ENCODE results near the gene CPLX3. TPM values are rescaled to one million over a fixed set of nuclear protein-coding genes. Genes with fewer than 3 reads are reported as not detected.
A peak's percentile ranks its signal among the peaks of the same experiment; 100 is the strongest.

CPLX3 gene
- total RNA-seq, 1 donor from 2014 or later, result 0.32 TPM

DNA sequence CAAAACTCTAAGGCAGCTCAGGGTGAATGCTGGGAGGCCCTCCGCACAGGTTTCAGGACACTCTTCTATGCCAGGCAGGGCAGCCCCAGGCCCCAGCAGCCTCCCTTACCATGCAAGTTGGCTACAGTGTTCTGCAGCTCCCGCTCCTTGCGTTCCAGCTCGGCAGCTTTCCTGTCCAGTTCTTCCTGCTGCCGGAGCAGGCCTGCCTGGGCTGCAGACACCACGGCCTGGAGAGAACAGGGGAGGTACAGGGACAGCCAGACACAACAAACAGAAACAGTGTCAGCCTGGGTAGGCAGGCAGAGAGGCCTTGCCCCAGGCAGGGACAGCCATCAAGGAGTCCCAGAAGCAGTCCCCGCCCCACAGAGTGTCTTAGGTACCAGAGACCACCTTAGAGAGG, 25.5 kb downstream of the CPLX3 start:
- peaks cover 3% of the 10 kb centered on the region for H3K4me1 Mint-ChIP-seq (ENCODE audit: low read depth, unreplicated experiment)

DNA sequence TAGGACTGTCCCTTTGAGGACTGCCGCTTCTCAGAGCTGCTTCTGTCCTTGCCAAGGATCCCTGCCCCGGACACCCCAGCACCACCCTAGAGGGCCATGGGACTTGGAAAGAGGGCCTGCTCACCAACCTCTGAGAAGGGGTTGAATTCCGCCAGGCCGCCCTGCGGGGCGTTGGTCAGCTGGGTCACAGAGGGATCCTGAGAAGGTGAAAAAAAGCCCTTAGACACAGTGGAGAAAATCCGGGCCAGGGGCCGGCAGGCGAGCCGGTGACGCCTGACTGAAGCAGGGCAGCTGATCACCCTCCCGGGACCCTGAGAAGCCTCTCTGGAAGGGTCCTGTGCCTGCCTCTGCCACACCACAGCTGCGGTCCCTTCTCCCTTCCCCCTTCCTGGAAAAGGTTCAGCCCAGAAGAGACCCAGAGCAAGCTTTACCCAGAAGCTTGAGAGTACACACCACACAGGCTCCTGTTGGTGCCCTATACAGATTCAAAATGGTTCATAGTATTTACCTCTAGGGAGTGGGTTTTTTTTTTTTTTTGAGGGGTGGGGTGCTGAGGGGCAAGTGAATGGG, 28.1 kb downstream of the CPLX3 start:
- peaks cover 3% of the 10 kb centered on the region for H3K4me1 Mint-ChIP-seq (ENCODE audit: low read depth, unreplicated experiment)

More for the DNA sequence above, 25.5 kb downstream of the CPLX3 start:
- TF ChIP-seq, protein P1, sequence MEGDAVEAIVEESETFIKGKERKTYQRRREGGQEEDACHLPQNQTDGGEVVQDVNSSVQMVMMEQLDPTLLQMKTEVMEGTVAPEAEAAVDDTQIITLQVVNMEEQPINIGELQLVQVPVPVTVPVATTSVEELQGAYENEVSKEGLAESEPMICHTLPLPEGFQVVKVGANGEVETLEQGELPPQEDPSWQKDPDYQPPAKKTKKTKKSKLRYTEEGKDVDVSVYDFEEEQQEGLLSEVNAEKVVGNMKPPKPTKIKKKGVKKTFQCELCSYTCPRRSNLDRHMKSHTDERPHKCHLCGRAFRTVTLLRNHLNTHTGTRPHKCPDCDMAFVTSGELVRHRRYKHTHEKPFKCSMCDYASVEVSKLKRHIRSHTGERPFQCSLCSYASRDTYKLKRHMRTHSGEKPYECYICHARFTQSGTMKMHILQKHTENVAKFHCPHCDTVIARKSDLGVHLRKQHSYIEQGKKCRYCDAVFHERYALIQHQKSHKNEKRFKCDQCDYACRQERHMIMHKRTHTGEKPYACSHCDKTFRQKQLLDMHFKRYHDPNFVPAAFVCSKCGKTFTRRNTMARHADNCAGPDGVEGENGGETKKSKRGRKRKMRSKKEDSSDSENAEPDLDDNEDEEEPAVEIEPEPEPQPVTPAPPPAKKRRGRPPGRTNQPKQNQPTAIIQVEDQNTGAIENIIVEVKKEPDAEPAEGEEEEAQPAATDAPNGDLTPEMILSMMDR (IDR thresholded peaks at IDR 0.05; ENCODE audit: partially characterized antibody, unreplicated experiment), result no peak
- H3K4me3 Mint-ChIP-seq (ENCODE audit: unreplicated experiment), result no peak overlapping the region
- no peak overlapping the region for H3K27ac Mint-ChIP-seq (ENCODE audit: unreplicated experiment)
- H3K9me3 Mint-ChIP-seq (ENCODE audit: unreplicated experiment), result peaks cover 1% of the 10 kb centered on the region
- no peak for DNase-seq
- H3K36me3 Mint-ChIP-seq (ENCODE audit: unreplicated experiment), result no peaks in the 10 kb centered on the region
- H3K27me3 Mint-ChIP-seq (ENCODE audit: unreplicated experiment), result peaks cover 7% of the 10 kb centered on the region

DNA sequence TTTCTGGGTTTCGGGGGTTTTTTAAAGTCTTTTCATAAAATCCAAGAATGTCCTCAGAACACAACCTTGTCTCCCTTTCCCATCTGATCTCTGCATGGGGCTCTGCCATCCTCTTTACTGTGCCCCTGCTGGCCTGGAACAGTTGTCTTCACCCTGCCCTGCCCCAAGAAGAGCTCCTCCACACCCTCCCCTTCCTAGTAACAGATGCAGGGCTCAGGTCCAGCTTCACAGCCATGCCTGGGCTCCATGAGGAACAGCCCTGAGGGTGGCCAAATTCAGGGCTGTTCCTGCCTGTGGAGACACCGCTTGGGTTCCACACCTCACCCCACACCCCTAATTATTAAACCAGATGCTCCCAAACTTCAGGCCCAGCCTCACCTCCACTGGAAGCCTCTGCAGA, 29.4 kb downstream of the CPLX3 start:
- DNase-seq, result no peak
- Mint-ChIP-seq H3K9me3 (ENCODE audit: unreplicated experiment) (no peaks in the 10 kb centered on the region), H3K27me3 (ENCODE audit: unreplicated experiment) (peaks cover 4% of the 10 kb centered on the region), H3K27ac (ENCODE audit: unreplicated experiment) (peak overlapping the region; percentile 46), H3K4me3 (ENCODE audit: unreplicated experiment) (no peak overlapping the region), H3K36me3 (ENCODE audit: unreplicated experiment) (no peaks in the 10 kb centered on the region), H3K4me1 (ENCODE audit: low read depth, unreplicated experiment) (peaks cover 3% of the 10 kb centered on the region)
- TF ChIP-seq, protein P1 (IDR thresholded peaks at IDR 0.05; ENCODE audit: partially characterized antibody, unreplicated experiment), result no peak

More for the DNA sequence above, 28.1 kb downstream of the CPLX3 start:
- peak; percentile 40 for DNase-seq
- TF ChIP-seq, protein P1 (IDR thresholded peaks at IDR 0.05; ENCODE audit: partially characterized antibody, unreplicated experiment), result no peak
- Mint-ChIP-seq H3K27me3 (ENCODE audit: unreplicated experiment) (peaks cover 4% of the 10 kb centered on the region), H3K36me3 (ENCODE audit: unreplicated experiment) (no peaks in the 10 kb centered on the region), H3K4me3 (ENCODE audit: unreplicated experiment) (no peak overlapping the region), H3K9me3 (ENCODE audit: unreplicated experiment) (no peaks in the 10 kb centered on the region), H3K27ac (ENCODE audit: unreplicated experiment) (no peak overlapping the region)

- Mint-ChIP-seq H3K9me3 (ENCODE audit: unreplicated experiment) (no peaks in the 10 kb centered on the region), H3K27me3 (ENCODE audit: unreplicated experiment) (peaks cover 4% of the 10 kb centered on the region), H3K36me3 (ENCODE audit: unreplicated experiment) (no peaks in the 10 kb centered on the region), H3K4me1 (ENCODE audit: low read depth, unreplicated experiment) (peaks cover 3% of the 10 kb centered on the region), H3K4me3 (ENCODE audit: unreplicated experiment) (no peak overlapping the region), H3K27ac (ENCODE audit: unreplicated experiment) (no peak overlapping the region)
- DNase-seq, result no peak
- TF ChIP-seq, protein P1 (IDR thresholded peaks at IDR 0.05; ENCODE audit: partially characterized antibody, unreplicated experiment), result no peak
Observed at GRCh38 chr15:74856537-74856936, 30.1 kb downstream of the CPLX3 start.

GRCh38 chr15:74857082-74857655, 30.7 kb downstream of the CPLX3 start:
- H3K4me1 Mint-ChIP-seq (ENCODE audit: low read depth, unreplicated experiment), result peaks cover 3% of the 10 kb centered on the region
- peaks cover 4% of the 10 kb centered on the region for H3K27me3 Mint-ChIP-seq (ENCODE audit: unreplicated experiment)
- H3K36me3 Mint-ChIP-seq (ENCODE audit: unreplicated experiment), result no peaks in the 10 kb centered on the region
- no peak overlapping the region for H3K4me3 Mint-ChIP-seq (ENCODE audit: unreplicated experiment)
- H3K27ac Mint-ChIP-seq (ENCODE audit: unreplicated experiment), result no peak overlapping the region
- TF ChIP-seq, protein P1 (IDR thresholded peaks at IDR 0.05; ENCODE audit: partially characterized antibody, unreplicated experiment), result no peak
- no peak for DNase-seq
- no peaks in the 10 kb centered on the region for H3K9me3 Mint-ChIP-seq (ENCODE audit: unreplicated experiment)
